SK-N-SH (cell line): ENCODE measurements around the gene CDC14B.

Experiments used
- CTCF ChIP-seq: fragments of 200-600 bp; sonication (generic); IDR thresholded peaks from 2 replicates; pipeline ENCODE4 v1.6.1; 2017; ENCODE audit warnings: antibody characterized with exemption, mild to moderate bottlenecking, moderate library complexity
- MAX ChIP-seq: IDR thresholded peaks from 2 replicates; pipeline ENCODE4 v1.4.0; 2012; ENCODE audit warnings: low read depth
- MXI1 ChIP-seq: IDR thresholded peaks from 2 replicates; pipeline ENCODE4 v1.6.1; 2012; ENCODE audit warnings: mild to moderate bottlenecking, low read depth, low read length, improper control_type of control experiment
- RAD21 ChIP-seq: IDR thresholded peaks from 2 replicates; pipeline ENCODE4 v1.6.1; 2012; ENCODE audit warnings: mild to moderate bottlenecking, low read length
- SIN3A ChIP-seq: IDR thresholded peaks from 2 replicates; pipeline ENCODE4 v1.6.1; 2012; ENCODE audit warnings: low read depth, mild to moderate bottlenecking, low read length, moderate library complexity, borderline replicate concordance
- TF ChIP-seq, protein P1 (sequence below): fragments of 150-350 bp; IDR thresholded peaks from 2 replicates; pipeline ENCODE4 v1.6.1; 2017; ENCODE audit warnings: antibody characterized with exemption, low read length, low read depth, borderline replicate concordance

DNA sequence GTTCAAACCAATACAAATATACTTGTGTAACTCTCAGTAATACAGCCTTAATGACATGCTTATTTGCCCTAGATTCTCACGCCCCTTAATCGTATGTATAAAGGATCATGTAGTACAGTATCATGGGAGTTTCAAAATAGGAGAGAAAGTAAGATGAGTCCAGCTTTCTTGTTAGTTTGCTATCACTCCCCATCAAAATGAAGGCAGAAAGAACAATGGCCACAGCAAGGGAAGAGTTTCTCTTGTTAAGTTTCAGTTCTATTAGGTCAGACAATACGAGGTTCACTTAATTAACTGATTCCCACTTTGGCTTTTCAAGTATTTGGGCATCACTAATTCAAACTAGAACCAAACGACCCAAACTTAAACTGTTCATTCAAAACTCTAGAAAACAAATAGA lies 55.4 kb downstream of the CDC14B start:
- TF ChIP-seq CTCF, result no peak
- no peak for TF ChIP-seq SIN3A
- TF ChIP-seq, protein P1, sequence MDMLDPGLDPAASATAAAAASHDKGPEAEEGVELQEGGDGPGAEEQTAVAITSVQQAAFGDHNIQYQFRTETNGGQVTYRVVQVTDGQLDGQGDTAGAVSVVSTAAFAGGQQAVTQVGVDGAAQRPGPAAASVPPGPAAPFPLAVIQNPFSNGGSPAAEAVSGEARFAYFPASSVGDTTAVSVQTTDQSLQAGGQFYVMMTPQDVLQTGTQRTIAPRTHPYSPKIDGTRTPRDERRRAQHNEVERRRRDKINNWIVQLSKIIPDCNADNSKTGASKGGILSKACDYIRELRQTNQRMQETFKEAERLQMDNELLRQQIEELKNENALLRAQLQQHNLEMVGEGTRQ, result no peak
- TF ChIP-seq MXI1, result no peak
- no peak for TF ChIP-seq MAX
- no peak for TF ChIP-seq RAD21
